T-helper 1 cell treated with Interleukin-12 subunit alpha and Interleukin-12 subunit beta and Interleukin-4 antibody, amounts not matched to agents 30 ng/mL and 1 ng/mL, for 36 hours (primary cell): Measurements from ENCODE around the gene KLHL18. TPM values are rescaled to one million over a fixed set of nuclear protein-coding genes. Genes with fewer than 3 reads are reported as not detected.

Experiments used
- intact Hi-C: fragments of 100-400 bp; cut with micrococcal nuclease; formaldehyde crosslinking; loops from one replicate; pipeline ENCODE4 v1.15.1; 2024
- total RNA-seq: library from RNA; stranded (reverse); gene quantifications from 2 replicates; pipeline ENCODE4 v1.2.3, GENCODE V29; 2022

Gene KLHL18
- total RNA-seq, 1 donor from 2014 or later: 28.2 TPM

GRCh38 chr3:47392933-47393332, 110.2 kb downstream of the KLHL18 start:
- intact Hi-C loops: no loop called here

GRCh38 chr3:47394140-47394870, 111.6 kb downstream of the KLHL18 start:
- intact Hi-C loops: no loop called here

GRCh38 chr3:47394881-47395280, 112.1 kb downstream of the KLHL18 start:
- intact Hi-C loops: no loop called here

Other genes with a start within 250 kb of the KLHL18 start
- 48.1 and 49.3 TPM in 2 replicates for gene SETD2, start 118.8 kb upstream of the KLHL18 start, total RNA-seq
- 2.0 and 3.1 TPM in 2 replicates for gene KIF9, start 145 bp upstream of the KLHL18 start, total RNA-seq
- gene PTPN23, start 98.1 kb downstream of the KLHL18 start, total RNA-seq: 37.6 and 40.6 TPM in 2 replicates
- gene SCAP, start 193.0 kb downstream of the KLHL18 start, total RNA-seq: 73.3 and 77.0 TPM in 2 replicates
- 43.3 and 46.1 TPM in 2 replicates for gene ELP6, start 230.8 kb downstream of the KLHL18 start, total RNA-seq